ENCODE data around the gene AGBL5. TPM values are rescaled to one million over a fixed set of nuclear protein-coding genes. Genes with fewer than 3 reads are reported as not detected.
"Not testable (repeated sequence)": the region's sequence is repeated elsewhere in the genome, so short reads cannot be mapped to it uniquely, and the experiment has no call there.

AGBL5 gene
- total RNA-seq, 1 experiment from 2014 or later = 46.7 TPM

- no peaks in the 10 kb centered on the region for H3K36me3 ChIP-seq (replicated peaks; ENCODE audit: control insufficient read depth, insufficient read depth, low read length)
- DNase-seq = peak; percentile 45
- no peak overlapping the region for H3K4me3 ChIP-seq (ENCODE audit: insufficient read depth, low read depth, low read length)
- H3K27me3 ChIP-seq (ENCODE audit: control insufficient read depth, insufficient read depth, low read length) = no peaks in the 10 kb centered on the region; the same call in 1 of the 2 replicates
These were observed 43.0 kb downstream of the AGBL5 start for GRCh38 chr2:27094353-27094984.

- no peak for DNase-seq
- Histone ChIP-seq H3K27me3 (ENCODE audit: control insufficient read depth, insufficient read depth, low read length) (no peaks in the 10 kb centered on the region), H3K4me3 (ENCODE audit: insufficient read depth, low read depth, low read length) (no peak overlapping the region), H3K36me3 (replicated peaks; ENCODE audit: control insufficient read depth, insufficient read depth, low read length) (no peaks in the 10 kb centered on the region)
These were observed 43.9 kb downstream of the AGBL5 start for GRCh38 chr2:27095427-27095744.

GRCh38 chr2:27095745-27096651, 44.5 kb downstream of the AGBL5 start:
- H3K36me3 ChIP-seq (replicated peaks; ENCODE audit: control insufficient read depth, insufficient read depth, low read length) = no peaks in the 10 kb centered on the region

GRCh38 chr2:27096748-27097297, 45.4 kb downstream of the AGBL5 start:
- DNase-seq = no peak
- H3K36me3 ChIP-seq (replicated peaks; ENCODE audit: control insufficient read depth, insufficient read depth, low read length) = no peaks in the 10 kb centered on the region
- no peaks in the 10 kb centered on the region for H3K27me3 ChIP-seq (ENCODE audit: control insufficient read depth, insufficient read depth, low read length)
- H3K4me3 ChIP-seq (ENCODE audit: insufficient read depth, low read depth, low read length) = no peak overlapping the region

More at GRCh38 chr2:27095745-27096651, 44.5 kb downstream of the AGBL5 start:
- Histone ChIP-seq H3K27me3 (ENCODE audit: control insufficient read depth, insufficient read depth, low read length) (no peaks in the 10 kb centered on the region), H3K4me3 (ENCODE audit: insufficient read depth, low read depth, low read length) (peak overlapping the region; percentile 25; the same call in 1 of the 2 replicates)
- DNase-seq = peak; percentile 92

GRCh38 chr2:27097341-27097740, 45.9 kb downstream of the AGBL5 start:
- DNase-seq = no peak
- no peaks in the 10 kb centered on the region for H3K36me3 ChIP-seq (replicated peaks; ENCODE audit: control insufficient read depth, insufficient read depth, low read length)
- no peak overlapping the region for H3K4me3 ChIP-seq (ENCODE audit: insufficient read depth, low read depth, low read length)
- H3K27me3 ChIP-seq (ENCODE audit: control insufficient read depth, insufficient read depth, low read length) = no peaks in the 10 kb centered on the region

- no peaks in the 10 kb centered on the region for H3K27me3 ChIP-seq (ENCODE audit: control insufficient read depth, insufficient read depth, low read length)
- H3K36me3 ChIP-seq (replicated peaks; ENCODE audit: control insufficient read depth, insufficient read depth, low read length) = no peaks in the 10 kb centered on the region
- H3K4me3 ChIP-seq (ENCODE audit: insufficient read depth, low read depth, low read length) = no peak overlapping the region
- peak; percentile 52 for DNase-seq
These were observed 48.0 kb downstream of the AGBL5 start for GRCh38 chr2:27099334-27099955.

- H3K4me3 ChIP-seq (ENCODE audit: insufficient read depth, low read depth, low read length) = no peak overlapping the region
- DNase-seq = peak; percentile 53
- no peaks in the 10 kb centered on the region for H3K27me3 ChIP-seq (ENCODE audit: control insufficient read depth, insufficient read depth, low read length)
- no peaks in the 10 kb centered on the region for H3K36me3 ChIP-seq (replicated peaks; ENCODE audit: control insufficient read depth, insufficient read depth, low read length)
These were observed 48.6 kb downstream of the AGBL5 start for GRCh38 chr2:27100036-27100435.

- Histone ChIP-seq H3K4me3 (ENCODE audit: insufficient read depth, low read depth, low read length) (no peak overlapping the region), H3K27me3 (ENCODE audit: control insufficient read depth, insufficient read depth, low read length) (no peaks in the 10 kb centered on the region), H3K36me3 (replicated peaks; ENCODE audit: control insufficient read depth, insufficient read depth, low read length) (no peaks in the 10 kb centered on the region)
- peak; percentile 48 for DNase-seq
These were observed 50.9 kb downstream of the AGBL5 start for GRCh38 chr2:27102329-27102728.

- no peak for DNase-seq
- Histone ChIP-seq H3K36me3 (replicated peaks; ENCODE audit: control insufficient read depth, insufficient read depth, low read length) (no peaks in the 10 kb centered on the region), H3K4me3 (ENCODE audit: insufficient read depth, low read depth, low read length) (no peak overlapping the region), H3K27me3 (ENCODE audit: control insufficient read depth, insufficient read depth, low read length) (no peaks in the 10 kb centered on the region)
These were observed 54.5 kb downstream of the AGBL5 start for GRCh38 chr2:27105981-27106380.

- no peak for DNase-seq
- no peaks in the 10 kb centered on the region for H3K36me3 ChIP-seq (replicated peaks; ENCODE audit: control insufficient read depth, insufficient read depth, low read length)
- H3K27me3 ChIP-seq (ENCODE audit: control insufficient read depth, insufficient read depth, low read length) = no peaks in the 10 kb centered on the region
- no peak overlapping the region for H3K4me3 ChIP-seq (ENCODE audit: insufficient read depth, low read depth, low read length)
These were observed 56.8 kb downstream of the AGBL5 start for GRCh38 chr2:27108221-27108620.

GRCh38 chr2:27109083-27109482, 57.6 kb downstream of the AGBL5 start:
- no peak for DNase-seq
- Histone ChIP-seq H3K4me3 (ENCODE audit: insufficient read depth, low read depth, low read length) (no peak overlapping the region), H3K36me3 (replicated peaks; ENCODE audit: control insufficient read depth, insufficient read depth, low read length) (no peaks in the 10 kb centered on the region), H3K27me3 (ENCODE audit: control insufficient read depth, insufficient read depth, low read length) (no peaks in the 10 kb centered on the region)

GRCh38 chr2:27110603-27111352, 59.3 kb downstream of the AGBL5 start:
- not testable (repeated sequence) for H3K36me3 ChIP-seq (replicated peaks; ENCODE audit: control insufficient read depth, insufficient read depth, low read length); H3K4me3 ChIP-seq (ENCODE audit: insufficient read depth, low read depth, low read length); H3K27me3 ChIP-seq (ENCODE audit: control insufficient read depth, insufficient read depth, low read length); DNase-seq

GRCh38 chr2:27111392-27112078, 60.1 kb downstream of the AGBL5 start:
- not testable (repeated sequence) for H3K36me3 ChIP-seq (replicated peaks; ENCODE audit: control insufficient read depth, insufficient read depth, low read length); H3K27me3 ChIP-seq (ENCODE audit: control insufficient read depth, insufficient read depth, low read length); H3K4me3 ChIP-seq (ENCODE audit: insufficient read depth, low read depth, low read length); DNase-seq

GRCh38 chr2:27115519-27115918, 64.1 kb downstream of the AGBL5 start:
- H3K4me3 ChIP-seq (ENCODE audit: insufficient read depth, low read depth, low read length) = no peak overlapping the region
- peaks cover 30% of the 10 kb centered on the region for H3K27me3 ChIP-seq (ENCODE audit: control insufficient read depth, insufficient read depth, low read length)
- no peaks in the 10 kb centered on the region for H3K36me3 ChIP-seq (replicated peaks; ENCODE audit: control insufficient read depth, insufficient read depth, low read length)
- DNase-seq = no peak
